Natural killer cell (primary cell): ENCODE measurements around the gene BBC3. TPM values are rescaled to one million over a fixed set of nuclear protein-coding genes. Genes with fewer than 3 reads are reported as not detected.

Source experiments
- ATAC-seq, 3 donors: fragments of 150-1000 bp in 2 of 3; fragments of 200-7000 bp in 1 of 3; cut with Tn5 transposase; 1 replicate in 1 of 3; 2 replicates in 2 of 3; pipeline ENCODE4 v1.10.0; 2021; ENCODE audit warnings: mild to moderate bottlenecking in 2 of 3, moderate library complexity in 2 of 3
- DNase-seq, 2 donors: peaks; one replicate each; pipeline versions ENCODE4 v3.0.0 to v3.0.0-alpha.2; 2013 to 2021; ENCODE audit warnings: mixed read lengths in 1 of 2
- H3K27ac ChIP-seq: one replicate; pipeline ENCODE4 v1.5.1; 2013; ENCODE audit warnings: mild to moderate bottlenecking, low read length
- H3K27me3 ChIP-seq: one replicate; pipeline ENCODE4 v1.6.1; 2013; ENCODE audit warnings: low read length; ENCODE audit not compliant: control insufficient read depth, insufficient read depth
- H3K36me3 ChIP-seq: one replicate; pipeline ENCODE4 v1.6.1; 2013; ENCODE audit warnings: low read length; ENCODE audit not compliant: control insufficient read depth, insufficient read depth
- H3K4me1 ChIP-seq: one replicate; pipeline ENCODE4 v1.6.1; 2013; ENCODE audit warnings: low read length; ENCODE audit not compliant: control insufficient read depth, insufficient read depth
- H3K4me3 ChIP-seq: one replicate; pipeline ENCODE4 v1.5.1; 2013; ENCODE audit warnings: low read length
- H3K9me3 ChIP-seq: one replicate; pipeline ENCODE4 v1.6.1; 2013; ENCODE audit warnings: low read length; ENCODE audit not compliant: control insufficient read depth, insufficient read depth
- H3K27ac Mint-ChIP-seq, 2 donors: one replicate each; pipeline ENCODE4 v1.8.0; 2022; ENCODE audit warnings: mild to moderate bottlenecking in 2 of 2, mixed read lengths in 2 of 2, moderate library complexity in 1 of 2
- H3K27me3 Mint-ChIP-seq, 2 donors: one replicate each; pipeline ENCODE4 v1.8.0; 2022; ENCODE audit warnings: low read depth in 2 of 2, mixed read lengths in 2 of 2
- H3K36me3 Mint-ChIP-seq: one replicate; pipeline ENCODE4 v1.8.0; 2022; ENCODE audit warnings: mixed read lengths
- H3K4me1 Mint-ChIP-seq, 2 donors: one replicate each; pipeline ENCODE4 v1.8.0; 2022; ENCODE audit warnings: mixed read lengths in 2 of 2
- H3K4me3 Mint-ChIP-seq: one replicate; pipeline ENCODE4 v1.8.0; 2022; ENCODE audit warnings: mild to moderate bottlenecking, moderate library complexity, mixed read lengths
- H3K9me3 Mint-ChIP-seq, 2 donors: one replicate each; pipeline ENCODE4 v1.8.0; 2022; ENCODE audit warnings: mixed read lengths in 2 of 2
- WGBS: methylation state at CpG from one replicate; pipeline ENCODE4 v1.1.7; 2013; ENCODE audit warnings: missing lambda C conversion rate; ENCODE audit not compliant: insufficient coverage; 5-methylcytosine and 5-hydroxymethylcytosine counted together
- intact Hi-C: fragments of 100-400 bp; cut with micrococcal nuclease; formaldehyde crosslinking; loops from one replicate; pipeline ENCODE4 v1.14.2; 2022
- total RNA-seq, 4 donors: library from RNA; stranded (reverse); fragments of 120-200 nt in 1 of 4; gene quantifications; one replicate each; pipeline versions ENCODE4 v1.2.3 to v1.2.4, GENCODE V29; 2013 to 2022
- TF ChIP-seq, protein P1 (sequence below): fragments of 200-600 bp; IDR thresholded peaks from one replicate; pipeline ENCODE4 v1.8.0; 2022; ENCODE audit warnings: antibody characterized with exemption

BBC3 gene
- total RNA-seq, 3 donors from 2014 or later (not counting 1 experiment from before 2014, with no cell fraction given): 39.9 to 45.1 (median 43.9) TPM

- H3K27ac ChIP-seq: no peak overlapping the region
- intact Hi-C loops: loop anchor here (1.0 to 10.0 kb wide), 3 partner anchors 18 to 420 kb away; partner anchors contain the start of gene AP2S1
- H3K4me3 ChIP-seq: no peak overlapping the region
- ATAC-seq (peak; percentile 15 to 33 (median 24)), DNase-seq (peak; percentile 40 to 44)
- H3K4me1 Mint-ChIP-seq: peaks cover 14 to 37% of the 10 kb centered on the region in 2 donors
- peaks cover 16% of the 10 kb centered on the region for H3K36me3 ChIP-seq
- H3K27me3 Mint-ChIP-seq: no peaks in the 10 kb centered on the region
- peak overlapping the region; percentile 85 for H3K4me3 Mint-ChIP-seq
- peaks cover 23% of the 10 kb centered on the region for H3K4me1 ChIP-seq
- H3K36me3 Mint-ChIP-seq: no peaks in the 10 kb centered on the region
- no peaks in the 10 kb centered on the region for H3K9me3 Mint-ChIP-seq
- no peaks in the 10 kb centered on the region for H3K27me3 ChIP-seq
- WGBS: 13% methylated on average over 82 of the region's 82 CpGs
- no peaks in the 10 kb centered on the region for H3K9me3 ChIP-seq
- peak overlapping the region; percentile 68 to 96 for H3K27ac Mint-ChIP-seq
- TF ChIP-seq, protein P1, sequence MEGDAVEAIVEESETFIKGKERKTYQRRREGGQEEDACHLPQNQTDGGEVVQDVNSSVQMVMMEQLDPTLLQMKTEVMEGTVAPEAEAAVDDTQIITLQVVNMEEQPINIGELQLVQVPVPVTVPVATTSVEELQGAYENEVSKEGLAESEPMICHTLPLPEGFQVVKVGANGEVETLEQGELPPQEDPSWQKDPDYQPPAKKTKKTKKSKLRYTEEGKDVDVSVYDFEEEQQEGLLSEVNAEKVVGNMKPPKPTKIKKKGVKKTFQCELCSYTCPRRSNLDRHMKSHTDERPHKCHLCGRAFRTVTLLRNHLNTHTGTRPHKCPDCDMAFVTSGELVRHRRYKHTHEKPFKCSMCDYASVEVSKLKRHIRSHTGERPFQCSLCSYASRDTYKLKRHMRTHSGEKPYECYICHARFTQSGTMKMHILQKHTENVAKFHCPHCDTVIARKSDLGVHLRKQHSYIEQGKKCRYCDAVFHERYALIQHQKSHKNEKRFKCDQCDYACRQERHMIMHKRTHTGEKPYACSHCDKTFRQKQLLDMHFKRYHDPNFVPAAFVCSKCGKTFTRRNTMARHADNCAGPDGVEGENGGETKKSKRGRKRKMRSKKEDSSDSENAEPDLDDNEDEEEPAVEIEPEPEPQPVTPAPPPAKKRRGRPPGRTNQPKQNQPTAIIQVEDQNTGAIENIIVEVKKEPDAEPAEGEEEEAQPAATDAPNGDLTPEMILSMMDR: no peak
These were observed 44.1 kb upstream of the BBC3 start for GRCh38 chr19:47274891-47275761.

DNA sequence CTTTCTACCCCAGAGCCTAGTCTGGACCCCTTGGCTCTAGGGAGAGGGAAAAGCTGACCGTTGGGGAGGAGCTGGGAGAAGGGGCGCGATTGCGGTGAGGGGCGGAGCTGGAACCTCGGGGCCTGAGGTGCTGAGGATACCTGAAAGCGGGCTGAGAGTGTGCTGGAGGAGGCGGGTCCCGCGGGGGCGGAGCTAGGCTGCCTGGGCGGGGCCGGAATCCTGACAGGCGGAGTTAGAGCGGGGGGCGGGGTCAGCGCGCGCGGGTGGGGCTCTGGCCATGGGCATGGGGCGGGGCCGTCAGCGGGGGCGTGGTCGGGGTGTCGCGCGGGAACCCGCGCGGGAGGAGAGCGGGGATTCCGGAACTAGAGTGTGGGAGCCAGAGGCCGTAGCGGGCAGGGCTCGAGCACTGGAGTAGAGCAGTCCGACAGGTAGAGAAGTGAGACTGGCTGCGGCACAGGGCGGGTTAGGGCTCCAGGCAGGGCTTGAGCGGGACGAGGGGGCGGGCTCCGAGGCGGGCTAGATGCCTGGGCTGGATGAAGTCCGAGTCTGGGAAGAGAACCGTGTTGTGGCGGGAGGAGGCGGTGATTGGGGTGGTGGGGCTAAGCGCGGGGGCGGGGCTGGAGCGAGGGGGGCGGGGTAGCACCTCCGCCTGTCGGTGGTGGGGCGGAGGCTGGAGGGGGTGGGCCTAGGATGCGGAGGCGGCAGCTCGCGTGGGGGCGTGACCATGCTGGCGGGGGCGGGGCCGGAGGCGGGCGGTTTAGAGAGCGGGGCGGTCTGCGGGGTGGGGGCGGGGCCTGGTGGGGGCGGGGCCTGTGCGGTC is 43.3 kb upstream of the BBC3 start, which contains the start of gene INAFM1:
INAFM1 (plus strand) TSS at position 815 of the 820 bp plus-strand sequence. CDS start 35 bp downstream, outside the sequence.
- TF ChIP-seq, protein P1: no peak
- intact Hi-C loops: loop anchor here (1.0 to 10.0 kb wide), 3 partner anchors 17 to 419 kb away; partner anchors contain the start of gene AP2S1
- peak; percentile 76 to 92 (median 77) for ATAC-seq
- DNase-seq: peak; percentile 97 to 99
- no peaks in the 10 kb centered on the region for H3K9me3 ChIP-seq
- Mint-ChIP-seq H3K9me3 (no peaks in the 10 kb centered on the region), H3K36me3 (no peaks in the 10 kb centered on the region), H3K4me3 (peak within 1 kb of the TSS; percentile 95), H3K4me1 (peaks cover 14 to 33% of the 10 kb centered on the region in 2 donors), H3K27ac (peak within 1 kb of the TSS; percentile 93 to 96), H3K27me3 (no peaks in the 10 kb centered on the region)
- peak within 1 kb of the TSS; percentile 85 for H3K27ac ChIP-seq
- H3K4me1 ChIP-seq: peaks cover 23% of the 10 kb centered on the region
- peaks cover 16% of the 10 kb centered on the region for H3K36me3 ChIP-seq
- H3K4me3 ChIP-seq: peak within 1 kb of the TSS; percentile 66
- 0% methylated on average over 61 of the region's 72 CpGs for WGBS
- H3K27me3 ChIP-seq: no peaks in the 10 kb centered on the region

DNA sequence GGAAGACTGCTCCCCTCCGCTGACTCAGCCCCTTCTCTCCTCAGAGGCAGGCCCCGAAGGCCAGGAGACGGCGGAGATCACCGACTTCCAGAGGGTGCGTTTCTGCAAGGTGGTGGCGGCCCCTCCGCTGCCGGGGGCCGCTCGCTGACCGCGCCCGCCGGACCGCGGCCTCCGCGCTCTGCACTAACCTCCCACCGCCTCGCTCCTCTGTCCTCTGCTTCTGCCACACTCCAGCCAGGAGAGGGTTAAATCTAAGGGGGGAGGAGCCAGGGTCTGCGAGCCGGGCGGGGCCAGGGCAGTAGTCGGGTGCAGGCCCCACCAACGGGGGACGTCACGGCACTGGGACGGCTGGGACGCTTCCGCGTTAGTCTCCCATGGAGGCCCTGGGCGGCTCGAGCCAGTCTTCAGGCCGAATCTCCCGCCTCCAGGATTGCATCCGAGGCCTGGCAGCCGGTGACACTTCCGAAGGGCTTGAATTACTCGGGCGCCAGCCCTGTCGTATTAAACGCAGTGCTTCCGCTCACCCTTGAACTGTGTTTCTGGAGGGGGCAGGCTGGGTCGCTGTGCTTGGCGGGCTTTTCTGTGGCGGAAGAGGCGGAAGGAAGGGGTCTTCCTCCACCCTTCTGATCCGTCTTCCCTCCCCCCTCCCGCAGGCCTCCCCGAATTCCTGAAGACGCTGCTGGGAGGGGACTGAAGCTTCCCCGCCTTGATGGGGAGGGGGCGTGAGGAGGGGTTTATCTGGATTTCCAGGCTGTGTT is 42.5 kb upstream of the BBC3 start:
- Mint-ChIP-seq H3K36me3 (no peaks in the 10 kb centered on the region), H3K4me1 (peaks cover 14 to 33% of the 10 kb centered on the region in 2 donors), H3K4me3 (peak overlapping the region; percentile 95), H3K27ac (peak overlapping the region; percentile 93 to 96), H3K9me3 (no peaks in the 10 kb centered on the region), H3K27me3 (no peaks in the 10 kb centered on the region)
- Histone ChIP-seq H3K27me3 (no peaks in the 10 kb centered on the region), H3K27ac (peak overlapping the region; percentile 85), H3K36me3 (peaks cover 19% of the 10 kb centered on the region), H3K9me3 (no peaks in the 10 kb centered on the region), H3K4me3 (peak overlapping the region; percentile 66), H3K4me1 (peaks cover 23% of the 10 kb centered on the region)
- TF ChIP-seq, protein P1: no peak
- DNase-seq (peak; percentile 86 to 93), ATAC-seq (peak; percentile 60 to 76 (median 64))
- intact Hi-C loops: loop anchor here (1.0 to 10.0 kb wide), 3 partner anchors 16 to 419 kb away; partner anchors contain the start of gene AP2S1
- WGBS: under 1% methylated on average over 42 of the region's 54 CpGs
